HEK293T (cell line): ENCODE measurements around the gene FLCN.

Experiments
- CTBP1 ChIP-seq: fragments of 450-650 bp; IDR thresholded peaks from 2 replicates; pipeline ENCODE4 v1.6.1; 2016; ENCODE audit warnings: borderline replicate concordance
- FOXA1 ChIP-seq: fragments of 450-650 bp; IDR thresholded peaks from 2 replicates; pipeline ENCODE4 v1.6.1; 2016; ENCODE audit warnings: mild to moderate bottlenecking
- HDGF ChIP-seq: fragments of 450-650 bp; IDR thresholded peaks from 2 replicates; pipeline ENCODE4 v1.6.1; 2017; ENCODE audit warnings: antibody characterized with exemption, borderline replicate concordance
- LEF1 ChIP-seq: fragments of 450-650 bp; IDR thresholded peaks from 2 replicates; pipeline ENCODE4 v1.6.1; 2017; ENCODE audit warnings: mild to moderate bottlenecking, borderline replicate concordance
- NFRKB ChIP-seq: fragments of 450-650 bp; IDR thresholded peaks from 2 replicates; pipeline ENCODE4 v1.6.1; 2016; ENCODE audit warnings: mild to moderate bottlenecking, moderate library complexity
- SP1 ChIP-seq: fragments of 450-650 bp; IDR thresholded peaks from 2 replicates; pipeline ENCODE4 v1.6.1; 2017
- SUZ12 ChIP-seq: fragments of 450-650 bp; IDR thresholded peaks from 2 replicates; pipeline ENCODE4 v1.6.1; 2016; ENCODE audit warnings: mild to moderate bottlenecking
- TARDBP ChIP-seq: fragments of 450-650 bp; IDR thresholded peaks from 2 replicates; pipeline ENCODE4 v1.6.1; 2016

DNA sequence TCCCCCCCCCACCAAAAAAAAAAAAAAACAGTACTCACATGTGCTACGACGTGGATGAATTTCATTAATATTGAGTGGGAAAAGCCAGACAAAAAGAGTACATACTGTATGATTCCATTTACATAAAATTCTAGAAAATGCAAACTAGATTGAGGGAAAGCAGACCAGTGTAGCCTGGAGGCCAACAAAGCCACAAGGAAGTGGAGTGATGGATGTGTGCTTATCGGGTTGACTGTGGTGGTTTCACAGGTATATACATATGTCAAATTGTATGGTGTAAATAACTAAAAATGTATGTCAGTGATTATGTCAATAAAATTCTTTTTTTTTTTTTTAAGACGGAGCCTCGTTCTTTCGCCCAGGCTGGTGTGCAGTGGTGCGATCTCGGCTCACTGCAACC lies 29.0 kb downstream of the FLCN start:
- TF ChIP-seq SUZ12 (no peak), NFRKB (no peak), CTBP1 (no peak), FOXA1 (no peak), TARDBP (no peak), SP1 (no peak), LEF1 (no peak), HDGF (no peak)
